Cardiac muscle cell (in vitro differentiated cells and primary cell): ENCODE measurements around the gene KAZN. TPM values are rescaled to one million over a fixed set of nuclear protein-coding genes. Genes with fewer than 3 reads are reported as not detected.
"Not testable (repeated sequence)": the region's sequence is repeated elsewhere in the genome, so short reads cannot be mapped to it uniquely, and the experiment has no call there.

Experiments
- DNase-seq, 2 donors: peaks; one replicate each; pipeline versions ENCODE4 v3.0.0 to v3.0.0-alpha.2; 2010 to 2017; ENCODE audit warnings: low read depth in 1 of 2, low spot score in 1 of 2
- H3K27ac ChIP-seq: fragments of 200-600 bp; sonication (generic); 2 replicates; pipeline ENCODE4 v1.5.1; 2016
- H3K27me3 ChIP-seq: fragments of 200-600 bp; sonication (generic); 2 replicates; pipeline ENCODE4 v1.6.0; 2016; ENCODE audit warnings: control low read depth
- H3K36me3 ChIP-seq: fragments of 200-600 bp; sonication (generic); 2 replicates; pipeline ENCODE4 v1.5.1; 2016; ENCODE audit warnings: control low read depth
- H3K4me1 ChIP-seq: fragments of 200-600 bp; sonication (generic); 2 replicates; pipeline ENCODE4 v1.8.1; 2017; ENCODE audit warnings: low read depth, mild to moderate bottlenecking, mixed run types
- H3K4me3 ChIP-seq: fragments of 200-600 bp; sonication (generic); 2 replicates; pipeline ENCODE4 v1.5.1; 2016; ENCODE audit warnings: mild to moderate bottlenecking
- H3K9me3 ChIP-seq: fragments of 200-600 bp; sonication (generic); 2 replicates; pipeline ENCODE4 v1.5.1; 2017; ENCODE audit warnings: low read depth, mild to moderate bottlenecking, control low read depth
- CTCF ChIP-seq: IDR thresholded peaks from 2 replicates; pipeline ENCODE4 v1.5.1; 2012; ENCODE audit warnings: low read depth, mild to moderate bottlenecking, low read length
- polyA plus RNA-seq: library from polyadenylated mRNA; unstranded; fragments of >200 nt; fragmentation: Nextera tagmentation; extraction: Ambion mirVana; gene quantifications from 2 replicates; pipeline ENCODE4 v1.2.1, GENCODE V29; 2016
- total RNA-seq: library from RNA; depleted of rRNA; stranded (reverse); fragments of >200 nt; gene quantifications from 2 replicates; pipeline ENCODE4 v1.2.3, GENCODE V29; 2016

KAZN gene
- total and polyA plus RNA-seq, 2 experiments from 2014 or later = 17.5 to 26.9 TPM

DNA sequence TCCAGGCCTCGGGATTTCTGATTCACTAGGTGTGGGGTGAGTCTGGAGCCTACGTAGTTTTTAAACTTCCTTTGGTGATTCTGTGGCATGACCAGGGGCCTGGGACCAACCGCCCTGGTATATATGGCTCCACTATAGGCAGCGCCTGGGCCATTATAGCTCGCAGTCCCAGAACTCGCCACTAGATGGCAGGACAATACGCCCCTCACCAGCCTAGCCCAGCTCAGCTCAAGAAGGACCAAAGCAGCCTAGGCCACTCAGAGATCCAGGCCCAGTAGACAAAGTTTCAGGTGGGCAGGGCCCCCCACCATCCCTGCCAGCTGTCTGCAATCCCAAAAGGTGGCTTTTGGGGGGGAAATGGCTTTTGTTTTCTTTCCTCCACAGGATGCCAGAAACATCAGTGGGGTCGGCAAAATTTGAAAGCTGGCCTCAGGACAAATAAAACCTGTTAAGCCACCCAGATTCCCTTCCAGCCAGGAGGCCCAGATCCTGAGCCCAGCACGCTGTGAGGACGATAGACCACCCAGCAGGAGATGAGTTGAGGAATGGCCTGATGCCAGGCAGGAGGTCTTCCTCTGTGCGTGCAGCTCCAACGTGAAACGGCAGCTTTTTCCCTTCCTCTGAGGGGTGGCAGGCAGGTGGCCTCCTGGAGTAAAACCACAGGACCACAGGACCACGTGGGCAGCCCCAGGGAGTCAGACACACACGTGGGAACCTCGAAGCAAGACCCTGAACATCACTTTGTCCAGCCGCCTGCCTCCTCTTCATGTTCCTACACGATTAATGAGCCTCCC is 530.2 kb downstream of the KAZN start:
- DNase-seq = peak; percentile 79 to 85
- H3K4me1 ChIP-seq = no peaks in the 10 kb centered on the region
- H3K9me3 ChIP-seq = no peaks in the 10 kb centered on the region
- H3K4me3 ChIP-seq = no peak overlapping the region
- no peak overlapping the region for H3K27ac ChIP-seq
- no peaks in the 10 kb centered on the region for H3K27me3 ChIP-seq
- no peaks in the 10 kb centered on the region for H3K36me3 ChIP-seq
- peak; percentile 93 for TF ChIP-seq CTCF

DNA sequence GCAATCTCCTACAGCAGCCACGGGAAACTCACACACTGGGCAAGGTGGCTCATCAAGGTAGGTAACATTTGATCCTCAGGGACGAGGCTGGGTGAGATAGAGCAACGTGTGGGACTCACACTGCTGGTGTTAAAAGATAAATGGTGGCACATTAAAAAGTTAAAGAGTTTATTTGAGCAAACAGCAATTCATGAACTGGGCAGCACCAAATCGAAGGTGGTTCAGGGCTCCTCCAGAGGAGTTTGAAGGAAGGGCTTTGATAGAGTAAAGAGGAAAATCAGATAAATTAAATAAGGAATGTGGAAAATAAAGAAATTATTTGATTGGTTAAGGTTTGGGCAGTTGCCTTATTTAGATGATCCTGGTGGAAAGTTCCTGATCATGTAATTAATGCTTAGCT is 531.5 kb downstream of the KAZN start:
- no peaks in the 10 kb centered on the region for H3K27me3 ChIP-seq
- no peak for TF ChIP-seq CTCF
- no peaks in the 10 kb centered on the region for H3K36me3 ChIP-seq
- H3K4me1 ChIP-seq = no peaks in the 10 kb centered on the region
- no peak overlapping the region for H3K27ac ChIP-seq
- H3K9me3 ChIP-seq = no peaks in the 10 kb centered on the region
- DNase-seq = no peak
- H3K4me3 ChIP-seq = no peak overlapping the region

DNA sequence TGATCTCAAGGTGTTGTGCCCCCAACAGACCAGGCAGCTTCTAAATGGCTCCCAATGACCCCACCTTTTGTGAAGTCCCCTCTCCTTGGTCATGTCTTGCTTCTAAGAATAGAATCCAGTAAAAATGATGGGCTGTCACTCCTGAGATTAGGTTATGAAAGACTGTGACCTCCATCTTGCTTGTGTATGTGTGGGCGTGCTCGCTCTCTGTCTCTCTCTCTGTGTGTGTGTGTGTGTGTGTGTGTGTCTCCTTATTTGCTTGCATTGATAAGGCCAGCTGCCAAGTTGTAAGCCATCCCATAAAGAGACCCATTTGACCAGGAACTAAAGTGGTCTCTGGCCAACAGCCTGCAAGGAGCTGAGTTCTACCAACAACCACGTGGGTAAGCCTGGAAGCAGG is 532.1 kb downstream of the KAZN start:
- no peaks in the 10 kb centered on the region for H3K27me3 ChIP-seq
- no peaks in the 10 kb centered on the region for H3K4me1 ChIP-seq
- H3K9me3 ChIP-seq = no peaks in the 10 kb centered on the region
- H3K27ac ChIP-seq = no peak overlapping the region
- no peak overlapping the region for H3K4me3 ChIP-seq
- H3K36me3 ChIP-seq = no peaks in the 10 kb centered on the region
- no peak for DNase-seq
- TF ChIP-seq CTCF = no peak

GRCh38 chr1:15132965-15133364 is 534.5 kb downstream of the KAZN start:
- Histone ChIP-seq H3K4me1 (no peaks in the 10 kb centered on the region), H3K27ac (no peak overlapping the region), H3K4me3 (no peak overlapping the region), H3K9me3 (no peaks in the 10 kb centered on the region), H3K27me3 (no peaks in the 10 kb centered on the region), H3K36me3 (no peaks in the 10 kb centered on the region)
- DNase-seq = no peak
- TF ChIP-seq CTCF = no peak

DNA sequence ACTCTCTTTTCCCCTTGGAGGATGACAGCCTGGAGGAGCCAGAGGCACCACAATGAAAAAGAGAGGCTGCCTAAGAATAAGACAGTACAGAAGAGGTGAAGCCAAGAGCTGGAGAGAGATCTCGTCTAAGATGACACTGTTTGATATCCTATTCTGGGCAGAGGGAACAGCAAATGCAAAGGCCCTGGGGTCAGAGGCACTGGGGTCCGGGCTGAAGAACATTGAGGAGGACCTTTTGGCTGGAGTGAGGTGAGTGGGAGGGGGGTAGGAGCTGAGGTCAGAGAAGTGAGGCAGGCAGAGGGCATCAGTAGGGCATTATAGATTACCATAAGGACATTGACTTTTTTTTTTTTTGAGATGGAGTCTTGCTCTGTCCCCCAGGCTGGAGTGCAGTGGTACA is 535.8 kb downstream of the KAZN start:
- H3K4me1 ChIP-seq = peaks cover 4% of the 10 kb centered on the region
- H3K36me3 ChIP-seq = no peaks in the 10 kb centered on the region
- H3K4me3 ChIP-seq = no peak overlapping the region
- no peak overlapping the region for H3K27ac ChIP-seq
- no peak for TF ChIP-seq CTCF
- H3K27me3 ChIP-seq = no peaks in the 10 kb centered on the region
- H3K9me3 ChIP-seq = no peaks in the 10 kb centered on the region
- no peak for DNase-seq

DNA sequence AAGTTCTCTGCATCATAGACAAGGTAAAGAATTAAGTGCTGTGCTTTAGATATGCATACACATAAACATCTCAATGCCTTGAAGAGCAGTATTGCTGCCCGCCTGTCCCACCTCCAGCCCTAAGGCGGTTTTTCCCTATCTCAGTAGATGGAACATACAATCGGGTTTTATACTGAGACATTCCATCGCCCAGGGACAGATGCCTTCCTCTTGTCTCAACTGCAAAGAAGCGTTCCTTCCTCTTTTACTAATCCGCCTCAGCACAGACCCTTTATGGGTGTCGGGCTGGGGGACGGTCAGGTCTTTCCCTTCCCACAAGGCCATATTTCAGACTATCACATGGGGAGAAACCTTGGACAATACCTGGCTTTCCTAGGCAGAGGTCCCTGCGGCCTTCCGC is 537.1 kb downstream of the KAZN start:
- H3K27ac ChIP-seq, H3K4me3 ChIP-seq, H3K36me3 ChIP-seq, DNase-seq, H3K9me3 ChIP-seq, H3K27me3 ChIP-seq: not testable (repeated sequence)
- H3K4me1 ChIP-seq = peaks cover 15% of the 10 kb centered on the region
